MG63 (cell line): ENCODE data around the gene CEBPZ. TPM values are rescaled to one million over a fixed set of nuclear protein-coding genes. Genes with fewer than 3 reads are reported as not detected.

Source experiments
- DNase-seq: peaks from one replicate; pipeline ENCODE4 v3.0.0-alpha.2; 2020
- H3K27me3 ChIP-seq: fragments of 250-450 bp; sonication (Bioruptor Pico); 2 replicates; pipeline ENCODE4 v1.5.1; 2020; ENCODE audit warnings: mild to moderate bottlenecking, moderate library complexity
- H3K36me3 ChIP-seq: fragments of 250-450 bp; sonication (Bioruptor Pico); 2 replicates; pipeline ENCODE4 v1.5.1; 2020; ENCODE audit warnings: mild to moderate bottlenecking, moderate library complexity
- H3K4me3 ChIP-seq: fragments of 250-450 bp; sonication (Bioruptor Pico); 2 replicates; pipeline ENCODE4 v1.5.1; 2020; ENCODE audit warnings: mild to moderate bottlenecking, moderate library complexity
- H3K9me3 ChIP-seq: fragments of 250-450 bp; sonication (Bioruptor Pico); 2 replicates; pipeline ENCODE4 v1.5.1; 2020; ENCODE audit warnings: mild to moderate bottlenecking, moderate library complexity
- total RNA-seq: library from RNA; depleted of rRNA; stranded (reverse); fragments of >200 nt; shearing (Covaris generic); gene quantifications from 2 replicates; pipeline ENCODE4 v1.2.3, GENCODE V29; 2014; ENCODE audit warnings: low replicate concordance; rRNA removed

The CEBPZ gene
- total RNA-seq, 1 experiment from 2014 or later: 35.0 TPM

DNA sequence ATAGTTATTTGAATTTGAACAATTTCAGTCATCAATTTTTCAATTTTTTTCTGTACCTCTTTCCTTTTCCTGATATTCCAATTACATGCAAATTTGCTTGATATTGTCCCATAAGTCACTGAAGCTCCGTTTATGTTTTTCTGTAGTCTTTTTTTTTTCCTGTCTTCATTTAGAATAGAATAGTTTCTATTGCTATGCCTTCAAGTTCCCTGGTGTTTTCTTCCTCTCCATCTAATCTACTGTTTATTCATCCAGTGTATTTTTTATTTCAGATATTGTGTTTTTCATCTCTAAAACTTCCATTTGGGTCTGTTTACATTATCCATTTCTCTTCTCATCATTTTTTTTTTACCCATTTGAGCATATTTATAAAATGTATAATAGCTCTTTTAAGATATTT, 66.6 kb downstream of the CEBPZ start:
- Histone ChIP-seq H3K9me3 (peaks cover 10% of the 10 kb centered on the region), H3K36me3 (no peaks in the 10 kb centered on the region), H3K27me3 (no peaks in the 10 kb centered on the region), H3K4me3 (no peak overlapping the region)
- DNase-seq: no peak

DNA sequence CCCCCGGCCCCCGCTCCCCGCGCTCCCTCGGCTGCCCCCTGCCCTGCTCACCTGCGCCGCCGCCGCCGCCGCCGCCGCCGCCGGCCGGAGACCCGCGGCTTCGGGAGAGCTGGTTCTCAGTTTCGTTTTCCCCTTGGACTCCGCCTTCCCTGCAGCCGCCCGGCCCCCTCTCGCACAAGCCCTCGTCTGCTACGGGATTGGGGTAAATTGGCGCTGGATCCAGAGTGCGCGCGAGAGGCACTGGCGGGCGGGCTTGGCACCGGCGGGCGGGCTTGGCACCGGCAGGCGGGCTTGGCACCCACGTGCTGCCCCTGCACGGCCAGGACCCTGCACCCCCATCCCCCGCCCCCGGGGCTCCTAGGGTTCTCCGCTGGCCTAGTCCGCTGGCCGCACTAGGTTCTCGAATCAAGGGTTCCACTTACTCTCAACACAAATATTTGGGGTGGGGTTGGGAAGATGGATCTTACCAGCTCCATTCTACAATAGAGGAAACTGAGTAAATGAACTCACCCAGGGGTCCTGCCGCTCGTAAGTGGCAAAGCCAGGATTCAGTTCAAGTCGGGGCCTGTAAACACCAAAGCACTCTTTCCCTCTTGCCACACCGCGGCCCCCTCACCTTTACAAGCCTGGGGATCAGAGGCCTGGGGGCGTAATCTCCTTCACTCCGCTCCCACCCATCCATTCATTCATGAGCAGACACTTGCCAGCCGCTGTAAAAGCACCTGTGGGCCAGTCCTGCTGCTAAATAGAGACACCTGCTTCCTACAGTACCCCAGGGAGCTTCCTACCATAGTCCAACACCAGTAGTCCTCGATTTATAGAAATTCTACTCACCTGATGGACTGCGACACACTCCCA, 74.3 kb downstream of the CEBPZ start, which contains the start of gene EIF2AK2:
Gene EIF2AK2, minus strand, starts transcription at position 124 of the 858 bp plus-strand sequence. CDS start 9,174 bp downstream, outside the sequence.
- no peaks in the 10 kb centered on the region for H3K27me3 ChIP-seq
- peaks cover 22% of the 10 kb centered on the region for H3K36me3 ChIP-seq
- no peaks in the 10 kb centered on the region for H3K9me3 ChIP-seq
- peak within 1 kb of the TSS; percentile 75 for H3K4me3 ChIP-seq
- DNase-seq: peak; percentile 94

DNA sequence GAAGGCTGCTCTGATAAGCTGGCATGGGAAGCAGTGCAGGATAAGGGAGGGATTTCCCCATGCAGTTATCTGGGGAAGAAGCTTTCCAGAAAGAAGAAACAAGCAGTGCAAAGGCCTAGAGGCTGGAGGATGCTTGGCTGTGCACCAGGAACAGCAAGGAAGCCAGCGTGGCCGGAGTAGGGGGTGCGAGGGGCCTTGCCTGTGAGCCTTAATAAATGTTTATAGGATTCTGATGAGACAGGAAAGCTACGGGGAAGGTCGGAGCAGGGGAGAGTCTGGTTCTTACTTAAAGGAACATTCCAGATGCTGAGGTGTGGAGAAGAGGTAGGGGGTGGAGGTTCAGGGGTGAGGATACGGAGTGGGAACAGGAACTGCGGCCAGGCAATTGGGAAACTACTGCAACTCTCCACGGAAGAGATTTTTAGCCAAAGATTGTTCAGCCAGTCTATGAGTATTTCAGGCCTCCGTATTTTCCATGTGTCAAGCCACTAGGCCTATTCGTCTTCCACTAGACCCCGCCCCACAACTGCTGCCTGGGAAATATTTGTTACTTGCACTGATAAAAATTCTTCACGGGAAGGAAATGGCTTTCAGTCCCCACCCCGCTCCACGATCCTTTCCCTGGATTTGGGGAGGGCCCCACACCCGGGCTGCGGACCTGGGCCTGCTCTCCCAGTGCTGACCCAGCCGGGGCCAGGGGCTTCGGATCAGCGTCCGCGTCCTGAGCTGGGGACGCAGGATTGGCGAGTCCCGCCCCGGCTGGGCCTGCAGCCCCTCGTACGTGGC, 75.1 kb downstream of the CEBPZ start:
- Histone ChIP-seq H3K36me3 (peaks cover 22% of the 10 kb centered on the region), H3K27me3 (no peaks in the 10 kb centered on the region), H3K4me3 (peak overlapping the region; percentile 75), H3K9me3 (no peaks in the 10 kb centered on the region)
- peak; percentile 51 for DNase-seq

DNA sequence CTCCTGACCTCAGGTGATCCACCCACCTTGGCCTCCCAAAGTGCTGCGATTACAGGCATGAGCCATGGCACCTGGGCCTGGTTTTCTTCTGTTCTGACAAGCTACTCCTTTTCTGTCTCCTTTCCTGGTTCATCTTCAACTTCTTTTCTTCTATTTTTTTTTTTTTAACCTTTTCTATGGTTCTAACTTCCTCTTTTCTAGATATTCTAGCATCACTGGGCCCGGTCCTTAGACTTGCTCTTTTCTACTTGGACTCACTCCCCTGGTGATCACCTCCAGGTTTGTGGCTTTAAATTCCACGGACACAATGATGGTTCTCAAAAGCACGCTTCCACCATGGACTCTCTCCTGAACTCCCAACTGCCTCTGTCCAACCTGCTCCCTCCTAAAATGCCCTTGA, 76.6 kb downstream of the CEBPZ start:
- DNase-seq: no peak
- H3K4me3 ChIP-seq: no peak overlapping the region

DNA sequence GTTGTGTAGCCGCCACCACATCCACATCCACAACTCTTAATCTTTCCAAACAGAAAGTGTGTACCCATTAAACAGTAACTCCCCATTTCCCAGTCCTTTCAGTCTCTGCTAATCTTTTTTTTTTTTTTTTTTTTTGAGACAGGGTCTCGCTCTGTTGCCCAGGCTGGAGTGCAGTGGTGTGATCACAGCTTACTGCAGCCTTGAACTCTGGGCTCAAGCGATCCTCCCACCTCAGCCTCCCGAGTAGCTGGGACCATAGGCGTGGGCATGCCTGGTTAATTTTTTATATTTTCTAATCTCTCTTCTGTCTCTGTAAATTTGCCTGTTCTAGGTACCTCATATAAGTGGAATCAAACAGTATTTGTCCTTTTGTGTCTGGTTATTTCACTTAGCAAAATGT, 78.2 kb downstream of the CEBPZ start:
- peaks cover 35% of the 10 kb centered on the region for H3K36me3 ChIP-seq
- H3K9me3 ChIP-seq: no peaks in the 10 kb centered on the region
- H3K27me3 ChIP-seq: no peaks in the 10 kb centered on the region
- DNase-seq: no peak
- H3K4me3 ChIP-seq: no peak overlapping the region

More for the DNA sequence above, 76.6 kb downstream of the CEBPZ start:
- Histone ChIP-seq H3K36me3 (peaks cover 22% of the 10 kb centered on the region), H3K27me3 (no peaks in the 10 kb centered on the region), H3K9me3 (no peaks in the 10 kb centered on the region)

Other genes starting within 250 kb of the CEBPZ start
- 2.9 and 3.5 TPM in 2 replicates for gene HEATR5B, start 147.2 kb downstream of the CEBPZ start, total RNA-seq
- gene GPATCH11, start 147.1 kb downstream of the CEBPZ start, total RNA-seq: 6.3 and 9.0 TPM in 2 replicates
- gene EIF2AK2, start 74.6 kb downstream of the CEBPZ start, total RNA-seq: 17.8 and 27.8 TPM in 2 replicates
- not detected in 2 replicates for gene SULT6B1, start 42.9 kb downstream of the CEBPZ start, total RNA-seq
- 9.1 and 13.3 TPM in 2 replicates for gene CEBPZOS, start 35.1 kb downstream of the CEBPZ start, total RNA-seq
- 15.8 and 27.8 TPM in 2 replicates for gene NDUFAF7, start 62 bp upstream of the CEBPZ start, total RNA-seq
- 27.8 and 52.4 TPM in 2 replicates for gene PRKD3, start 93.2 kb upstream of the CEBPZ start, total RNA-seq
- 0.59 and 3.4 TPM in 2 replicates for gene QPCT, start 113.0 kb upstream of the CEBPZ start, total RNA-seq